ENCODE measurements around the gene MRGPRF. TPM values are rescaled to one million over a fixed set of nuclear protein-coding genes. Genes with fewer than 3 reads are reported as not detected.
A peak's percentile ranks its signal among the peaks of the same experiment; 100 is the strongest.

Gene MRGPRF
- polyA plus RNA-seq, 2 of the 4 experiments (the other 2 are of a cell fraction), result 0.04 TPM; not detected in 1

GRCh38 chr11:68968306-68969250 is 44.5 kb downstream of the MRGPRF start:
- DNase-seq (ENCODE audit: low read depth in 1 of 2, low spot score in 1 of 2), result no peak
- no peak for TF ChIP-seq JUN (IDR thresholded peaks at IDR 0.05)
- TF ChIP-seq RNF2 (IDR thresholded peaks at IDR 0.05; ENCODE audit: borderline replicate concordance, low read depth), result no peak
- no peak for TF ChIP-seq HDAC2 (IDR thresholded peaks at IDR 0.05)
- TF ChIP-seq ZNF302 (CRISPR knock-in tag; IDR thresholded peaks at IDR 0.05), result no peak
- TF ChIP-seq, protein P1, sequence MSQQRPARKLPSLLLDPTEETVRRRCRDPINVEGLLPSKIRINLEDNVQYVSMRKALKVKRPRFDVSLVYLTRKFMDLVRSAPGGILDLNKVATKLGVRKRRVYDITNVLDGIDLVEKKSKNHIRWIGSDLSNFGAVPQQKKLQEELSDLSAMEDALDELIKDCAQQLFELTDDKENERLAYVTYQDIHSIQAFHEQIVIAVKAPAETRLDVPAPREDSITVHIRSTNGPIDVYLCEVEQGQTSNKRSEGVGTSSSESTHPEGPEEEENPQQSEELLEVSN (IDR thresholded peaks at IDR 0.05; ENCODE audit: borderline replicate concordance, low read depth), result no peak
- TF ChIP-seq, protein P2, sequence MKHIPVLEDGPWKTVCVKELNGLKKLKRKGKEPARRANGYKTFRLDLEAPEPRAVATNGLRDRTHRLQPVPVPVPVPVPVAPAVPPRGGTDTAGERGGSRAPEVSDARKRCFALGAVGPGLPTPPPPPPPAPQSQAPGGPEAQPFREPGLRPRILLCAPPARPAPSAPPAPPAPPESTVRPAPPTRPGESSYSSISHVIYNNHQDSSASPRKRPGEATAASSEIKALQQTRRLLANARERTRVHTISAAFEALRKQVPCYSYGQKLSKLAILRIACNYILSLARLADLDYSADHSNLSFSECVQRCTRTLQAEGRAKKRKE (CRISPR knock-in tag; IDR thresholded peaks at IDR 0.05; ENCODE audit: low read depth), result no peak
- TF ChIP-seq RFX5 (IDR thresholded peaks at IDR 0.05), result no peak
- no peak for TF ChIP-seq KDM5A (IDR thresholded peaks at IDR 0.05)
- TF ChIP-seq ZFP36 (IDR thresholded peaks at IDR 0.05; ENCODE audit: borderline replicate concordance, partially characterized antibody), result no peak
- TF ChIP-seq FOXS1 (CRISPR knock-in tag; IDR thresholded peaks at IDR 0.05), result no peak
- no peak for TF ChIP-seq CEBPB (IDR thresholded peaks at IDR 0.05)
- TF ChIP-seq POLR2A (IDR thresholded peaks at IDR 0.05; ENCODE audit: low read length), result no peak
- TF ChIP-seq ESRRA (IDR thresholded peaks at IDR 0.05; ENCODE audit: borderline replicate concordance, low read length), result no peak
- no peak for TF ChIP-seq TP53 (CRISPR knock-in tag; IDR thresholded peaks at IDR 0.05)
- TF ChIP-seq, protein P3, sequence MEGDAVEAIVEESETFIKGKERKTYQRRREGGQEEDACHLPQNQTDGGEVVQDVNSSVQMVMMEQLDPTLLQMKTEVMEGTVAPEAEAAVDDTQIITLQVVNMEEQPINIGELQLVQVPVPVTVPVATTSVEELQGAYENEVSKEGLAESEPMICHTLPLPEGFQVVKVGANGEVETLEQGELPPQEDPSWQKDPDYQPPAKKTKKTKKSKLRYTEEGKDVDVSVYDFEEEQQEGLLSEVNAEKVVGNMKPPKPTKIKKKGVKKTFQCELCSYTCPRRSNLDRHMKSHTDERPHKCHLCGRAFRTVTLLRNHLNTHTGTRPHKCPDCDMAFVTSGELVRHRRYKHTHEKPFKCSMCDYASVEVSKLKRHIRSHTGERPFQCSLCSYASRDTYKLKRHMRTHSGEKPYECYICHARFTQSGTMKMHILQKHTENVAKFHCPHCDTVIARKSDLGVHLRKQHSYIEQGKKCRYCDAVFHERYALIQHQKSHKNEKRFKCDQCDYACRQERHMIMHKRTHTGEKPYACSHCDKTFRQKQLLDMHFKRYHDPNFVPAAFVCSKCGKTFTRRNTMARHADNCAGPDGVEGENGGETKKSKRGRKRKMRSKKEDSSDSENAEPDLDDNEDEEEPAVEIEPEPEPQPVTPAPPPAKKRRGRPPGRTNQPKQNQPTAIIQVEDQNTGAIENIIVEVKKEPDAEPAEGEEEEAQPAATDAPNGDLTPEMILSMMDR (IDR thresholded peaks at IDR 0.05), result no peak
- TF ChIP-seq POLR2AphosphoS2 (conservative IDR thresholded peaks at IDR 0.05; ENCODE audit: low read length), result no peak
- TF ChIP-seq MAFK (IDR thresholded peaks at IDR 0.05; ENCODE audit: partially characterized antibody), result no peak
- H3K9me3 ChIP-seq, result peaks cover 3% of the 10 kb centered on the region; the same call in 1 of the 3 replicates
- 67% methylated on average over 28 of the region's 29 CpGs for WGBS (ENCODE audit: missing lambda C conversion rate)
- ChIA-PET POLR2A (no interaction called here), CTCF (interaction anchor here (0.9 to 1.3 kb wide), 2 partner anchors 24 to 76 kb away, joined by 3 to 4 read pairs; no protein-coding TSS in a partner anchor)
- peak; percentile 39 to 65; a peak in 3 of 6 replicates for ATAC-seq
- no peak overlapping the region for H3K27ac ChIP-seq
- H3K4me3 ChIP-seq, result no peak overlapping the region
- no peak for FAIRE-seq
- no peak overlapping the region for H3K4me2 ChIP-seq
- H3K4me1 ChIP-seq, result no peaks in the 10 kb centered on the region

GRCh38 chr11:68966894-68967780 is 45.9 kb downstream of the MRGPRF start:
- POLR2A ChIA-PET, result no interaction called here
- peaks cover 9% of the 10 kb centered on the region; the same call in 2 of the 3 replicates for H3K9me3 ChIP-seq
- CTCF ChIA-PET, result interaction anchor here (2.0 to 2.6 kb wide), 2 partner anchors 18 to 77 kb away, joined by 6 to 8 read pairs; no protein-coding TSS in a partner anchor
- no peak overlapping the region for H3K4me2 ChIP-seq
- FAIRE-seq (no peak), ATAC-seq (no peak), DNase-seq (ENCODE audit: low read depth in 1 of 2, low spot score in 1 of 2) (no peak)
- TF ChIP-seq SMC3 (IDR thresholded peaks at IDR 0.05) (no peak), RAD21 (conservative IDR thresholded peaks at IDR 0.05 in 1 of 2, IDR thresholded peaks at IDR 0.05 in 1 of 2) (no peak), ESRRA (IDR thresholded peaks at IDR 0.05; ENCODE audit: borderline replicate concordance, low read length) (no peak), ZNF302 (CRISPR knock-in tag; IDR thresholded peaks at IDR 0.05) (no peak), CHD2 (IDR thresholded peaks at IDR 0.05; ENCODE audit: low read length, partially characterized antibody) (no peak), NPAS2 (CRISPR knock-in tag; IDR thresholded peaks at IDR 0.05; ENCODE audit: borderline replicate concordance) (no peak), HOXA7 (CRISPR knock-in tag; IDR thresholded peaks at IDR 0.05) (no peak), GATA3 (IDR thresholded peaks at IDR 0.05; ENCODE audit: borderline replicate concordance) (no peak), KDM1A (IDR thresholded peaks at IDR 0.05; ENCODE audit: low read depth) (no peak)
- TF ChIP-seq, protein P4, sequence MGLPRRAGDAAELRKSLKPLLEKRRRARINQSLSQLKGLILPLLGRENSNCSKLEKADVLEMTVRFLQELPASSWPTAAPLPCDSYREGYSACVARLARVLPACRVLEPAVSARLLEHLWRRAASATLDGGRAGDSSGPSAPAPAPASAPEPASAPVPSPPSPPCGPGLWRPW (IDR thresholded peaks at IDR 0.05), result no peak
- no peak overlapping the region for H3K27ac ChIP-seq
- 48% methylated on average over 9 of the region's 9 CpGs for WGBS (ENCODE audit: missing lambda C conversion rate)
- H3K4me3 ChIP-seq, result no peak overlapping the region
- no peaks in the 10 kb centered on the region for H3K4me1 ChIP-seq
